ENCODE measurements around the gene LDHD.

DNA sequence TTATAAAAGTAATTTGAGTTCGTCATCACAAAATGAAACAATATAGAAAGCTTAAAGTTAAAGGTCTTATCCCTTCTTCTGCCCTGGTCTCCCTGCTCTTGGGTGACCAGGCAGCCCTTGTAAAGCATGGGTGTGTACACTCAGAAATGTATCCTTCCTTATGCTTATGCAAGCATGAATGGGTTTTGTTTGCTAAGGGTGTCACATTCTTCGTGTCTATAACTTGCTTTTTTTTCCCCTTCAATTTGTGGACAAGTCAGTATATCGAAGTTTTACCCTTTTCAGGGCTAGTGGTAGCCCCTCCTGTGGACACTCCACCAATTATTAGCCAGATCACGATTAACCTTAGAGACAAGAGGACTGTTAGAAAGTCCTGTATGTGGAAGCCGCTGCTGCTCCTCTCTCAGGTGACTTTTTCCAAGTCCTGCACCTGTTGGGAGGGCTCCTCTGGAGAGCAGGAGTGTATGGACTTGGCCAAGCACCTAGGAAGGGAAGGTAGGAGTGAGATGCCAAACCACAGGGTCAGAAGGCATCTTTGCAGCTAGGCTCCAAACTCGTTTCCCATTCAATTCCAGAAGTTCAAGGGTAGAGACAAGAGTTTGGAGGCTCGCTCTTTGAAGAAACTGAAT, 50.9 kb downstream of the LDHD start:
- no peak for TF ChIP-seq EZH2 (IDR thresholded peaks at IDR 0.05; ENCODE audit: borderline replicate concordance, low read length)
- TF ChIP-seq, protein P1, sequence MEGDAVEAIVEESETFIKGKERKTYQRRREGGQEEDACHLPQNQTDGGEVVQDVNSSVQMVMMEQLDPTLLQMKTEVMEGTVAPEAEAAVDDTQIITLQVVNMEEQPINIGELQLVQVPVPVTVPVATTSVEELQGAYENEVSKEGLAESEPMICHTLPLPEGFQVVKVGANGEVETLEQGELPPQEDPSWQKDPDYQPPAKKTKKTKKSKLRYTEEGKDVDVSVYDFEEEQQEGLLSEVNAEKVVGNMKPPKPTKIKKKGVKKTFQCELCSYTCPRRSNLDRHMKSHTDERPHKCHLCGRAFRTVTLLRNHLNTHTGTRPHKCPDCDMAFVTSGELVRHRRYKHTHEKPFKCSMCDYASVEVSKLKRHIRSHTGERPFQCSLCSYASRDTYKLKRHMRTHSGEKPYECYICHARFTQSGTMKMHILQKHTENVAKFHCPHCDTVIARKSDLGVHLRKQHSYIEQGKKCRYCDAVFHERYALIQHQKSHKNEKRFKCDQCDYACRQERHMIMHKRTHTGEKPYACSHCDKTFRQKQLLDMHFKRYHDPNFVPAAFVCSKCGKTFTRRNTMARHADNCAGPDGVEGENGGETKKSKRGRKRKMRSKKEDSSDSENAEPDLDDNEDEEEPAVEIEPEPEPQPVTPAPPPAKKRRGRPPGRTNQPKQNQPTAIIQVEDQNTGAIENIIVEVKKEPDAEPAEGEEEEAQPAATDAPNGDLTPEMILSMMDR (conservative IDR thresholded peaks at IDR 0.05 in 1 of 2, IDR thresholded peaks at IDR 0.05 in 1 of 2; ENCODE audit: extremely low read depth in 1 of 2, insufficient read depth in 1 of 2, low read depth in 1 of 2, low read length in 2 of 2): no peak

Measured in mammary epithelial cell (primary cell).